Fibroblast of peridontal ligament (primary cell): ENCODE data around the gene KRTAP10-4.
"Not testable (repeated sequence)": the region's sequence is repeated elsewhere in the genome, so short reads cannot be mapped to it uniquely, and the experiment has no call there.

Experiments
- DNase-seq: peaks from one replicate; pipeline ENCODE4 v3.0.0-alpha.2; 2010; ENCODE audit errors: extremely low read depth

Gene KRTAP10-4

GRCh38 chr21:44573630-44574456 lies at the start of gene KRTAP10-4:
TSS of gene KRTAP10-4 (plus strand) at chr21:44573729. CDS start at chr21:44573759, 30 bp downstream.
- not testable (repeated sequence) for DNase-seq

- DNase-seq, result no peak
These were observed 48.8 kb upstream of the KRTAP10-4 start for GRCh38 chr21:44524414-44525371.

- no peak for DNase-seq
These were observed 48.0 kb upstream of the KRTAP10-4 start for GRCh38 chr21:44525391-44526095.

- DNase-seq, result no peak
These were observed 47.2 kb upstream of the KRTAP10-4 start for GRCh38 chr21:44526096-44526997.

GRCh38 chr21:44527156-44527982 lies 46.2 kb upstream of the KRTAP10-4 start:
- DNase-seq, result no peak

GRCh38 chr21:44527983-44528633 lies 45.4 kb upstream of the KRTAP10-4 start:
- no peak for DNase-seq

GRCh38 chr21:44528634-44528995 lies 44.9 kb upstream of the KRTAP10-4 start:
- no peak for DNase-seq

GRCh38 chr21:44529011-44529421 lies 44.5 kb upstream of the KRTAP10-4 start:
- DNase-seq, result no peak

GRCh38 chr21:44529503-44530125 lies 43.9 kb upstream of the KRTAP10-4 start:
- DNase-seq, result no peak

GRCh38 chr21:44530221-44530902 lies 43.2 kb upstream of the KRTAP10-4 start:
- DNase-seq, result no peak

- DNase-seq, result no peak
These were observed 42.5 kb upstream of the KRTAP10-4 start for GRCh38 chr21:44530903-44531605.

- DNase-seq, result no peak
These were observed 41.6 kb upstream of the KRTAP10-4 start for GRCh38 chr21:44531606-44532564.

- no peak for DNase-seq
These were observed 40.8 kb upstream of the KRTAP10-4 start for GRCh38 chr21:44532712-44533111.

- DNase-seq, result no peak
These were observed 40.2 kb upstream of the KRTAP10-4 start for GRCh38 chr21:44533121-44533890.

GRCh38 chr21:44533891-44534627 lies 39.5 kb upstream of the KRTAP10-4 start:
- DNase-seq, result no peak
